Measurements from ENCODE around the gene ATP2B2. TPM values are rescaled to one million over a fixed set of nuclear protein-coding genes. Genes with fewer than 3 reads are reported as not detected.

ATP2B2 gene
- total and polyA plus RNA-seq, 2 donors (not counting 1 experiment from before 2014, with no cell fraction given): not detected

- no peaks in the 10 kb centered on the region for H3K9me3 Mint-ChIP-seq (ENCODE audit: insufficient read depth)
- no peak for ATAC-seq (ENCODE audit: low read depth)
- H3K27me3 ChIP-seq (replicated peaks in 1 of 4; ENCODE audit: control extremely low read depth in 1 of 4, control insufficient read depth in 3 of 4, insufficient read depth in 4 of 4, low read length in 3 of 4): peaks cover 0 to 47% (median 7%) of the 10 kb centered on the region in 4 experiments
- no peak overlapping the region for H3K4me3 ChIP-seq (ENCODE audit: control extremely low read depth in 1 of 5, extremely low read depth in 1 of 5, insufficient read depth in 1 of 5, low read depth in 2 of 5, low read length in 4 of 5)
- H3K4me1 Mint-ChIP-seq: no peaks in the 10 kb centered on the region
- no peak overlapping the region for H3K4me2 ChIP-seq (replicated peaks; ENCODE audit: low read depth, low read length, poor library complexity, severe bottlenecking)
- no peaks in the 10 kb centered on the region for H3K36me3 ChIP-seq (replicated peaks in 1 of 2; ENCODE audit: control extremely low read depth in 1 of 2, control insufficient read depth in 1 of 2, extremely low read depth in 1 of 2, insufficient read depth in 2 of 2, low read length in 1 of 2)
- intact Hi-C loops (cut with micrococcal nuclease): no loop called here
- H3K9me3 ChIP-seq (ENCODE audit: control extremely low read depth in 1 of 3, control insufficient read depth in 2 of 3, insufficient read depth in 1 of 3, low read length in 2 of 3): peaks cover 0 to 3% (median 0%) of the 10 kb centered on the region in 3 donors
- H4K20me1 ChIP-seq (ENCODE audit: control insufficient read depth, insufficient read depth, low read length, poor library complexity, severe bottlenecking): no peaks in the 10 kb centered on the region
- DNase-seq: no peak
- TF ChIP-seq EZH2 (IDR thresholded peaks at IDR 0.05; ENCODE audit: borderline replicate concordance, insufficient read depth, low read depth, low read length, poor library complexity, severe bottlenecking): no peak
- TF ChIP-seq CTCF (IDR thresholded peaks at IDR 0.05): no peak
- WGBS (ENCODE audit: insufficient coverage): 48% methylated on average over 8 of the region's 9 CpGs
- ChIA-PET POLR2A (no interaction called here), CTCF (no interaction called here)
- no peak overlapping the region for H3K4me3 Mint-ChIP-seq
- H2AFZ ChIP-seq (ENCODE audit: insufficient read depth, low read depth, low read length, poor library complexity, severe bottlenecking): no peak overlapping the region
- no peaks in the 10 kb centered on the region for H3K79me2 ChIP-seq (ENCODE audit: control insufficient read depth, insufficient read depth, low read length)
- H3K27ac ChIP-seq (ENCODE audit: low read length in 2 of 2): no peak overlapping the region
- H3K27ac Mint-ChIP-seq: no peak overlapping the region
- peaks cover 0 to 5% of the 10 kb centered on the region in 2 donors for H3K4me1 ChIP-seq (ENCODE audit: control insufficient read depth in 2 of 2, insufficient read depth in 2 of 2, low read length in 2 of 2)
- H3K9ac ChIP-seq (ENCODE audit: low read length): no peak overlapping the region
- peaks cover 50% of the 10 kb centered on the region for H3K27me3 Mint-ChIP-seq
Measured at GRCh38 chr3:10469441-10470119, 35.8 kb downstream of the ATP2B2 start.

DNA sequence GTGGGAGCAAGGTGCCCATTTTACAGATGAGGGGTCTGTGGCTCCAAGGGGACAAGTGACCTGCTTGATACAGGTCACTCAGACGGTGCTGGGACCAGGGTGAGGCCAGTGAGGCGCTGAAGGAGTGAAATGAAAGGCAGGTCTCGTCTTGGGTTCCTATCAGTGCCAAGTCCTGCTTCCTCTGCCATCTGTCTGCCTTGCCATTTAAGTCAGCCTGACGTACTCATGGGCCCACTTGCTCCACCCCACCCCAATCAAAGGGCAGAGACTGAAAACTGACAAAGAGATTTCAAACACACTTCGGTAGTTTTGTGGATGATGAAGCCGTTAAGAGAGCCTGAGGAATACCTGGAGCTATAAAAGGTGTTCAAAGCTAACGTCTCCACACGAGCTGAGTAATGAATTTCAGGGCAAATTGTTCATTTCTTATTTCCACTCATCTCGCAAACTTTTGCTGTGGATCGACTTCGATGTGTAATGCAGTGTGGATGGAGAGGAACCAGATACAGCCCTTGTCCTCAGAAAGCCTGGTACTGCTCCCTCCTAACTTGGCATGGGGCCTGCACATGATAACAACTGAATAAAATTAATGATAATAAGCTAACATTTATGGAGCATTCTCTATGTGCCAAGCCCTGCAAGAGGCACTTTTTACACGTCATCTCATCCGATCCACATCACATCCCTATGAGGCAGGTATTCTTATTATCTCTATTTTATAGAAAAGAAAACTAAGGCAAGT is 36.6 kb downstream of the ATP2B2 start:
- Mint-ChIP-seq H3K27me3 (peaks cover 50% of the 10 kb centered on the region), H3K4me1 (peaks cover 5% of the 10 kb centered on the region), H3K27ac (no peak overlapping the region), H3K9me3 (ENCODE audit: insufficient read depth) (no peaks in the 10 kb centered on the region), H3K4me3 (no peak overlapping the region)
- Histone ChIP-seq H3K36me3 (replicated peaks in 1 of 2; ENCODE audit: control extremely low read depth in 1 of 2, control insufficient read depth in 1 of 2, extremely low read depth in 1 of 2, insufficient read depth in 2 of 2, low read length in 1 of 2) (no peaks in the 10 kb centered on the region), H3K4me2 (replicated peaks; ENCODE audit: low read depth, low read length, poor library complexity, severe bottlenecking) (no peak overlapping the region), H3K4me1 (ENCODE audit: control insufficient read depth in 2 of 2, insufficient read depth in 2 of 2, low read length in 2 of 2) (peaks cover 0 to 10% of the 10 kb centered on the region in 2 donors), H2AFZ (ENCODE audit: insufficient read depth, low read depth, low read length, poor library complexity, severe bottlenecking) (no peak overlapping the region), H3K79me2 (ENCODE audit: control insufficient read depth, insufficient read depth, low read length) (no peaks in the 10 kb centered on the region), H3K9ac (ENCODE audit: low read length) (no peak overlapping the region), H3K27me3 (replicated peaks in 1 of 4; ENCODE audit: control extremely low read depth in 1 of 4, control insufficient read depth in 3 of 4, insufficient read depth in 4 of 4, low read length in 3 of 4) (peaks cover 0 to 53% (median 7%) of the 10 kb centered on the region in 4 experiments), H3K27ac (ENCODE audit: low read length in 2 of 2) (no peak overlapping the region), H3K9me3 (ENCODE audit: control extremely low read depth in 1 of 3, control insufficient read depth in 2 of 3, insufficient read depth in 1 of 3, low read length in 2 of 3) (peaks cover 0 to 3% (median 0%) of the 10 kb centered on the region in 3 donors), H3K4me3 (ENCODE audit: control extremely low read depth in 1 of 5, extremely low read depth in 1 of 5, insufficient read depth in 1 of 5, low read depth in 2 of 5, low read length in 4 of 5) (no peak overlapping the region), H4K20me1 (ENCODE audit: control insufficient read depth, insufficient read depth, low read length, poor library complexity, severe bottlenecking) (no peaks in the 10 kb centered on the region)
- intact Hi-C loops (cut with micrococcal nuclease): no loop called here
- POLR2A ChIA-PET: no interaction called here
- CTCF ChIA-PET: no interaction called here
- ATAC-seq (ENCODE audit: low read depth) (no peak), DNase-seq (no peak)
- WGBS (ENCODE audit: insufficient coverage): 59% methylated on average over 4 of the region's 13 CpGs
- TF ChIP-seq EZH2 (IDR thresholded peaks at IDR 0.05; ENCODE audit: borderline replicate concordance, insufficient read depth, low read depth, low read length, poor library complexity, severe bottlenecking) (no peak), CTCF (IDR thresholded peaks at IDR 0.05) (no peak)

Measured in B cell (primary cell).